ENCODE data around the gene TENM3. TPM values are rescaled to one million over a fixed set of nuclear protein-coding genes. Genes with fewer than 3 reads are reported as not detected.

TENM3 gene
- total RNA-seq, 2 experiments from 2014 or later = not detected

GRCh38 chr4:182624281-182624680 is 381.1 kb downstream of the TENM3 start:
- Mint-ChIP-seq H3K27ac (no peak overlapping the region), H3K27me3 (peaks cover 2% of the 10 kb centered on the region), H3K4me3 (no peak overlapping the region), H3K36me3 (ENCODE audit: low read depth) (no peaks in the 10 kb centered on the region), H3K9me3 (no peaks in the 10 kb centered on the region), H3K4me1 (ENCODE audit: low read depth) (no peaks in the 10 kb centered on the region)
- intact Hi-C loops (cut with micrococcal nuclease) = no loop called here
- TF ChIP-seq, protein P1, sequence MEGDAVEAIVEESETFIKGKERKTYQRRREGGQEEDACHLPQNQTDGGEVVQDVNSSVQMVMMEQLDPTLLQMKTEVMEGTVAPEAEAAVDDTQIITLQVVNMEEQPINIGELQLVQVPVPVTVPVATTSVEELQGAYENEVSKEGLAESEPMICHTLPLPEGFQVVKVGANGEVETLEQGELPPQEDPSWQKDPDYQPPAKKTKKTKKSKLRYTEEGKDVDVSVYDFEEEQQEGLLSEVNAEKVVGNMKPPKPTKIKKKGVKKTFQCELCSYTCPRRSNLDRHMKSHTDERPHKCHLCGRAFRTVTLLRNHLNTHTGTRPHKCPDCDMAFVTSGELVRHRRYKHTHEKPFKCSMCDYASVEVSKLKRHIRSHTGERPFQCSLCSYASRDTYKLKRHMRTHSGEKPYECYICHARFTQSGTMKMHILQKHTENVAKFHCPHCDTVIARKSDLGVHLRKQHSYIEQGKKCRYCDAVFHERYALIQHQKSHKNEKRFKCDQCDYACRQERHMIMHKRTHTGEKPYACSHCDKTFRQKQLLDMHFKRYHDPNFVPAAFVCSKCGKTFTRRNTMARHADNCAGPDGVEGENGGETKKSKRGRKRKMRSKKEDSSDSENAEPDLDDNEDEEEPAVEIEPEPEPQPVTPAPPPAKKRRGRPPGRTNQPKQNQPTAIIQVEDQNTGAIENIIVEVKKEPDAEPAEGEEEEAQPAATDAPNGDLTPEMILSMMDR (IDR thresholded peaks at IDR 0.05) = no peak
- no peak for ATAC-seq
- CTCF ChIA-PET = no interaction called here
- POLR2A ChIA-PET = no interaction called here
- DNase-seq = no peak

- H3K27ac Mint-ChIP-seq = no peak overlapping the region
- ATAC-seq = no peak
Observed at GRCh38 chr4:182625193-182625592, 382.0 kb downstream of the TENM3 start.

DNA sequence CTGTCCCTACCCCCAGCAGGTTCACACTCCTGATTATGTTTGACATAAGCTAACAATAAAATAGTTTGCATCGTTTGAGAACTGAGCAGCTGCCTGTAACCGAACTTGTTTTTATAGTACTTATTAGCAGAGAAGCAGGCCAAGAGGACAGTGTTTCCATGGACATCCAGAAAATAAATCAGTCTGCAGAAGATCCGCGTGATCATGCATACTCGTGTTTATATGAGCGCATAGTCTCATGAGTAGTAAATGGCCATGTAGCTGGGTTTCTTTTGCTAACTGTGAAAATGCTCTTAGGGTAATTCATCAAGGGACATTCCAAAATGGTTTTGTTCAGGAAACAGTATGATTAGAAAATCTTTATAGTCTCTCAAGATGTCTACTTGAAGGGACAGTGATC is 384.8 kb downstream of the TENM3 start:
- DNase-seq = no peak
- Mint-ChIP-seq H3K27me3 (peaks cover 1% of the 10 kb centered on the region), H3K4me3 (no peak overlapping the region), H3K27ac (no peak overlapping the region), H3K4me1 (ENCODE audit: low read depth) (no peaks in the 10 kb centered on the region), H3K9me3 (no peaks in the 10 kb centered on the region), H3K36me3 (ENCODE audit: low read depth) (no peaks in the 10 kb centered on the region)
- ChIA-PET CTCF (no interaction called here), POLR2A (no interaction called here)
- ATAC-seq = no peak
- TF ChIP-seq, protein P1 (IDR thresholded peaks at IDR 0.05) = no peak
- intact Hi-C loops (cut with micrococcal nuclease) = no loop called here

More at GRCh38 chr4:182625193-182625592, 382.0 kb downstream of the TENM3 start:
- TF ChIP-seq, protein P1 (IDR thresholded peaks at IDR 0.05) = no peak
- Mint-ChIP-seq H3K4me1 (ENCODE audit: low read depth) (no peaks in the 10 kb centered on the region), H3K4me3 (no peak overlapping the region), H3K36me3 (ENCODE audit: low read depth) (no peaks in the 10 kb centered on the region), H3K9me3 (no peaks in the 10 kb centered on the region), H3K27me3 (peaks cover 1% of the 10 kb centered on the region)
- ChIA-PET CTCF (no interaction called here), POLR2A (no interaction called here)
- intact Hi-C loops (cut with micrococcal nuclease) = no loop called here
- DNase-seq = no peak

DNA sequence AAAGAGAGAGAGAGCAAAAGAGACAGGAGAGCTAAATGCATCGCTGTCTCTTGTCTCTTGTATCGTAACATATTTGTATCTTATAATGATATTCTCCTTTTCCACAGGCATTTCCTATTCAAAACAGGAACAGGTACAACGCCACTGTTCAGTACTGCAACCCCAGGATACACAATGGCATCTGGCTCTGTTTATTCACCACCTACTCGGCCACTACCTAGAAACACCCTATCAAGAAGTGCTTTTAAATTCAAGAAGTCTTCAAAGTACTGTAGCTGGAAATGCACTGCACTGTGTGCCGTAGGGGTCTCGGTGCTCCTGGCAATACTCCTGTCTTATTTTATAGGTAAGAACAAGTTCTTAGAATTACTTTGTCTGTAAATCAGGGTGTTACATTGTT is 385.3 kb downstream of the TENM3 start:
- no peaks in the 10 kb centered on the region for H3K9me3 Mint-ChIP-seq
- TF ChIP-seq, protein P1 (IDR thresholded peaks at IDR 0.05) = no peak
- ChIA-PET POLR2A (no interaction called here), CTCF (no interaction called here)
- no peak overlapping the region for H3K27ac Mint-ChIP-seq
- no peak overlapping the region for H3K4me3 Mint-ChIP-seq
- intact Hi-C loops (cut with micrococcal nuclease) = no loop called here
- DNase-seq (no peak), ATAC-seq (no peak)
- no peaks in the 10 kb centered on the region for H3K36me3 Mint-ChIP-seq (ENCODE audit: low read depth)
- H3K27me3 Mint-ChIP-seq = peaks cover 3% of the 10 kb centered on the region
- no peaks in the 10 kb centered on the region for H3K4me1 Mint-ChIP-seq (ENCODE audit: low read depth)

DNA sequence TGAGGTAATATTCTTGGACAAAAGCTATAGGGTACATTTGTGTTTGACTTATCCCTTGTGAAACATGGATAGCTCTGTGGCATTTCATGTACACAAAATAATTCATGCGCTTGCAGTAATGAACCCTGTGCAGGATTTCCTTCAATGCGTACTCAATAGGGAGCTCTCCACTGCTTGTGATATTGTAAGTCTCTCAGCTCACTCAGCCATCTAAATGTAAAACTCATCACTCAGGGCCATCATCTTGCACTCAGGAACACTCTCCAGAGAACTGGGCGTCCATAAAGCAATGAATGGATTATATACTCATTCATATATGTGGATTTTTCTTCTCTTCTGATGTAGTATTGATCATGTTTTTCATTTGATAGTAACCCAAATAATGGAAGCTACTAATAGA is 385.9 kb downstream of the TENM3 start:
- Mint-ChIP-seq H3K36me3 (ENCODE audit: low read depth) (no peaks in the 10 kb centered on the region), H3K9me3 (no peaks in the 10 kb centered on the region), H3K4me3 (no peak overlapping the region), H3K4me1 (ENCODE audit: low read depth) (no peaks in the 10 kb centered on the region), H3K27ac (no peak overlapping the region), H3K27me3 (peaks cover 3% of the 10 kb centered on the region)
- CTCF ChIA-PET = no interaction called here
- intact Hi-C loops (cut with micrococcal nuclease) = no loop called here
- TF ChIP-seq, protein P1 (IDR thresholded peaks at IDR 0.05) = no peak
- DNase-seq (no peak), ATAC-seq (no peak)
- POLR2A ChIA-PET = no interaction called here

All from activated CD8-positive, alpha-beta T cell treated with anti-CD3 and anti-CD28 coated beads for 36 hours (primary cell).